ENCODE data around the gene CHSY1.
A peak's percentile ranks its signal among the peaks of the same experiment; 100 is the strongest.
"Not testable (repeated sequence)": the region's sequence is repeated elsewhere in the genome, so short reads cannot be mapped to it uniquely, and the experiment has no call there.

Gene CHSY1

GRCh38 chr15:101133181-101133460 lies 118.7 kb downstream of the CHSY1 start:
- DNase-seq: no peak

DNA sequence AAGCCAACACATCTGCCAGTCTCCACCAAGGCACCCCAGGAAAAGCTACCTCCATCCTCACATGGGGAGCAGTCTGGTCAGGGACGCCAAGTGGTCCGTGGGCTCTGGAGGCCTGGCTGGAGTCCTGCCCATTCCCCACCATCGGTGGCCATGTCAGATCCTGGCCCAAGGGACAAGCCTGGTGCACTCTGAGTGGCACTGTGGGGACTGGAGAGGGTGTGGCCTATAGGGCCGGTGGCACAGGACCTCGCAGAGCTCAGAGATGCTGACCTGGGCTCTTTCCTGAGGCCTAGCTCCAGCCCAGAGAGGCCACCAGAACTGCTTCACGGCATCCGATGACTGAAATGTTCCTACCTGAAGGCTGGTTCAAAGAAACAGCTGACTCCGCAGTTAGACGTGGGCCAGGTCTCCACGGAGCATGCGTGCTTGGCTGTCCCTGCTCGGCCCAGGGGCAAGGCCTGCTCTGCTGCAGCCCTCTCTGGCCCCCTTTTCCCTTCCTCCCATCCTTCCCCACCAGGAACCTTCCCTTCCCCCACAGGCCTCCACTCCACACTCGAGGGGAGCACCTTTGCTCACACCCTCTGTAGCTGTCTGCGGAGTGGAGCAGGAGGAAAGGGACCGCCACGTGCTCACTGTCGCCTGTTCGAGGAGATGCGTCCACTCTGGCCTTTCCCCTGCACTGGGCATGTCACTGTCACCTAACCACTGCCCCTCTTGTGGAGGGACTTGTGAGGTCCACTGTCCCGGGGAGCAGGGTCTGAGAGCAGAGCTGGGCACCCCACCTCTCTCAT lies 119.3 kb downstream of the CHSY1 start:
- no peak for DNase-seq

DNA sequence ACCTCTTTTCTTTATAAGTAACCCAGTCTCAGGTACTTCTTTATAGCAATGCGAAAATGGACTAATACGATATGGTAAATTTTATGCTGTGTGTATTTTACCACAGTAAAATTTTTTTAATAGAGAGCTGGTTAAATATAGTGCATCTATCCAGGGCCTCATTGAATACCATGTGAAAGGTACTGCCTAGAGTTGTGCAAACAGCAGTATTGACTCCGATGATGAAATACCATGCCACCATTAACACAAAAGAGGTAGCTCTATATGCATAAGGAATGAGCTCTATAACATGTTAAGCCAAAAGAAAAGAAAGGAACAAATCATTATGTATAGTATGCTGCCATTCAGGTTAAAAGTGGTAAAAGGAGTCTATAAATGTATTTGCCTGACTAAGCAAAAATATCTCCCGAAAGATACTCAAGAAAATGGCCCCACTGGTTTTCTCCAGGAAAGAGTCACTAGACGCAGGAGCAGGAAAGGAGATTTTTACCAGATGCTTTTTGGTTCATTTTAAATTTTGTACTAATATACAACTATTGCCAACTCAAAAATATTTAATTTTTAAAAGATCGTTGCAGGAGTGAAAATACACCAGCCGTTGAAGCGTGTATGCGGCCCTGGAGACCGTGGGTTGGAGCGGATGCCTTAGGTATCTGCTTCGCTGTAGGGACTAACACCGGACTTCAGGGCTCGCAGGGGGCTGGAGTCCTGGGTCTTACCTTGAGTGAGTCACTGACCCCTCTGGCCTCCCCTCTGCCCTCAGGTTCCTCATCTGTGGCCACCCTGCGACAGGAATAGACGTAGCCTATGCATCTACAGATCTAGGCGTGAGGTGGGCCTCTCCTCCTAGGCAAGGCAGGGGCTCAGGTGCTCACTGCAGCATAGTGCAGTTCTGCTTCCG lies 120.1 kb downstream of the CHSY1 start:
- no peak for DNase-seq

GRCh38 chr15:101129851-101130380 lies 121.9 kb downstream of the CHSY1 start:
- DNase-seq: no peak

DNA sequence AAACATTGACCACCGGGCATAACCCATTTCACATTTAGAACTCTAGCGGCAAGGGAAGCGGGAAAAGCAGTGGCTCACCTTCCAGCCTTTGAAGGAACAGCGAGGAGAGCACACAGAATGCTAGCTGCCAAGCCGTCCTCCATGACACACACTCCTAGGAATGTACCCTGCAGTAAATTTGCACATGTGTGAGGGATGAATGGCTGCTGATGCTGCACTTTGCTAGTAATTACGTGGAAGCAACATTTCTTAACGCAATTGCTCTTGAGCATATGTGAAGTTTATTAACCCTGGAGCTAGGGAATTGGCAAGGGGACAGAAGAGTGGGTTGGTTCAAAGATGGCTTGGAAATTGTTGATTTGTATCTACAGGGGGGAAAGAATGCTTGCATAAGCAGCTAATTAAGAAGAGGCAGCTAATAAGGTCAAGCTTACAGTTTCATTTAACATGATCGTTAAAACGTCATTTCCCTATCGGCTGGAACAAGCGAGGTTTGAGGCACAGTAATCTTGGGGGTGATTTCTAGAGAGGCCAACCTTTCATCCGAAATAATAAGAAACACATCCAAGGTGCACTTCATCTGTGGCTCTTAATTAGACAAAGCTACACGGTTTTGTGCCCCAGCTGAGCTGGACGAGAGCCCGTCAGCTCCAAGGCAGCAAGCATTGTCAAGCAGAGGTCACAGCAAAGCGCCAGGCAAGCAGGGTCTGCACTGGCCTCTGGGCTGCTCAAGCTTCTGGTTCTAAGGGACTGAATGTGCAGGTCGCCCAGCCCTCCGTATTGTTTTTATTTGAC lies 123.4 kb downstream of the CHSY1 start:
- no peak for DNase-seq

DNA sequence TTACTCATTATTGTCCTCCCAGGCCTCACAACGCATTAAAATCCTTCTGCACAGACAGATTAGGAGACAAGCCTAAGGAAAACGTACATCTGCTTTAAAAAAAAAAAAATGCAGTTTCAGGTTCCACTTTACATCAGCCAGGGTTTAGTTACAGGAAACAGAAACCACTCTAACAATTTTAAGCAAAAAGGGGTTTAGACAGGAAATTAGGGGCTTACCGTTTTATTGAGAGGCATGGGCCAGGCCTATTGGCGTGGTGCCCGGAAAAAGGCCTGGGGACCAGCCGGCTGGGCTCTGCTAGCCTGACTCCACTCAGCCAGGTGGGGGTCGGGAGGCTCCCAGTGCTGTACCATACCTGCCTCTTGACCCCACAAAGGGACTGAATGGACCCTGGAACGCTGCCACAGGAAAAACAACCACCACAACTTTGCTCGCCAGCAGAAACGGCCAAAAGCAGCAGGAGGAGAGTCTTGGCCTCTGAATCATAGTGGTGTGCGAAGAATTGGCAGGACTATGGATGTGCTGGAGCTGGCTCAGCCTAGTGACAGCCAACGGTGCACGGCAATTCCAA lies 124.3 kb downstream of the CHSY1 start:
- peak; percentile 19 to 26 for DNase-seq

- DNase-seq: peak; percentile 15 to 18
These were observed 125.0 kb downstream of the CHSY1 start for GRCh38 chr15:101126618-101127505.

DNA sequence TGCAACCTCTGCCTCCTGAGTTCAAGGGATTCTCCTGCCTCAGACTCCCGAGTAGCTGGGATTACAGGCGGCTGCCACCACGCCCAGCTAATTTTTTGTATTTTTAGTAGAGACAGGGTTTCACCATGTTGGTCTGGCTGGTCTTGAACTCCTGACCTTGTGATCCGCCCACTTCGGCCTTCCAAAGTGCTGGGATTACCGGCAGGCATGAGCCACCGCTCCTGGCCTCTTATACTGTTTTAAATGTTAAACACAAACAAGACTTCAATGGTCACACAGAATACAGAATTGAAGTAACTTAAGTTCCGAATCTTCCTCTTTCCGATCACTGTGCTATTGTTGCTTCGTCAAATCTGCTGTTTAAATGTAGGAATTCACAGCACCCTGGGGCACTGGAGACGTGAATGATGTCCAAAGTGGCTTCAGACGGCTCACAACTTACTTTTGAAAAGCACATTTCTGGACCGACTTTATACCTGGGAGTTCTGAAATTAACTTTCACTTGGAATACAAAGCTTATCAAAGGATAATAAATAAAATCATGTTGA lies 125.9 kb downstream of the CHSY1 start:
- not testable (repeated sequence) for DNase-seq
